Astrocyte (in vitro differentiated cells and primary cell): ENCODE measurements around the gene CENPU.

Experiments
- CTCF ChIP-seq: IDR thresholded peaks from 2 replicates; pipeline ENCODE4 v1.5.1; 2011; ENCODE audit warnings: low read depth, mild to moderate bottlenecking, inconsistent platforms, low read length, moderate library complexity; ENCODE audit not compliant: insufficient read depth
- EZH2 ChIP-seq: IDR thresholded peaks from 2 replicates; pipeline ENCODE4 v1.6.1; 2012; ENCODE audit warnings: mild to moderate bottlenecking, low read length, inconsistent platforms; ENCODE audit not compliant: insufficient read depth

DNA sequence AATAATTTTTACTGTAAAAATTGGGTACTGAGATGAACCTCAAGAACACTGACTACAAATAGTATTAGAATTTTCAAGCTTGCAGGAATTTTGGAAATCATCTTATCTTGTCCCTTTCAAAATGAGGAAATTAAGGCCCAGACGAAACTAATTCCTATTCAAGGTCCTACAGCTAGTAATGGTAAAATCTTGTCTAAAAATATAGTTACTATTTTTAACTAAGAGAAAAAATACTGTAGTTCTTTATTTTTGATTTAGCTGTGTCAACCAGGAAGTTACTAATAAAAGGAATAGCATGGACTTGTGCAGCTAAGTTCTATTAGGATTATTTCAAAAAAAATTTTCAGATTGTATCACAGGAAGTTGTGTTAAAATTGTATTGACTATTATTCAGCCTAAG is 71.7 kb downstream of the CENPU start:
- TF ChIP-seq CTCF (no peak), EZH2 (no peak)
